ENCODE data around the gene EPG5.

GRCh38 chr18:45978084-45978483 is 11.0 kb upstream of the EPG5 start:
- TF ChIP-seq CTCF (IDR thresholded peaks at IDR 0.05) (no peak), EP300 (IDR thresholded peaks at IDR 0.05; ENCODE audit: low read depth) (no peak)
